HCT116 (cell line): ENCODE measurements around the gene IFI16. TPM values are rescaled to one million over a fixed set of nuclear protein-coding genes. Genes with fewer than 3 reads are reported as not detected.

Source experiments
- ATAC-seq: fragments of 200-7000 bp; cut with Tn5 transposase; 2 replicates; pipeline ENCODE4 v1.9.1; 2020; ENCODE audit warnings: mild to moderate bottlenecking, moderate library complexity
- BruUV-seq: library from RNA; stranded (reverse); fragments of 400-500 nt; replicated peaks from 2 replicates; lab custom pipeline; 2021; lab: Mats Ljungman, UMichigan
- CTCF ChIA-PET: fragments of 300-600 bp; sonication (Branson Sonifier 250); formaldehyde crosslinking; loops from one replicate; lab custom pipeline; 2021; ENCODE audit warnings: antibody characterized with exemption; lab: Charles Lee
- POLR2A ChIA-PET: fragments of 300-600, 350-600 bp; sonication (Branson Sonifier 250); formaldehyde crosslinking; loops from one replicate; lab custom pipeline; 2021; ENCODE audit warnings: antibody characterized with exemption; lab: Charles Lee
- RAD21 ChIA-PET, 2 experiments: fragments of 300-600 bp; sonication (Branson Sonifier 250); formaldehyde crosslinking; loops; one replicate each; lab custom pipeline; 2023; ENCODE audit warnings: low total read pairs in 2 of 2; ENCODE audit not compliant: uncharacterized antibody in 2 of 2, unreplicated experiment in 2 of 2, low non-redundant PET in 1 of 2; lab: Charles Lee
- DNase-seq: peaks from one replicate; pipeline ENCODE4 v3.0.0-alpha.2; 2010; ENCODE audit warnings: low read depth, low spot score
- H2AFZ ChIP-seq: fragments of 200-600 bp; shearing (Covaris generic), sonication (generic); 2 replicates; pipeline ENCODE4 v1.6.1; 2017; ENCODE audit warnings: low read depth, mixed run types, mixed read lengths, antibody characterized with exemption, low read length; ENCODE audit not compliant: poor library complexity, severe bottlenecking
- H3K27ac ChIP-seq: 2 replicates; pipeline ENCODE4 v1.5.1; 2012; ENCODE audit warnings: low read depth, low read length
- H3K27me3 ChIP-seq: fragments of 200-600 bp; sonication (generic); 2 replicates; pipeline ENCODE4 v1.6.1; 2016; ENCODE audit warnings: mixed run types, low read length, mixed read lengths; ENCODE audit not compliant: insufficient read depth
- H3K36me3 ChIP-seq, 2 experiments: fragments of 200-500 bp in 1 of 2; fragments of 200-600 bp in 1 of 2; sonication (Bioruptor generic) in 1 of 2; sonication (generic) in 1 of 2; 2 replicates each; pipeline versions ENCODE4 v1.5.1 to v1.6.1; 2014 to 2016; ENCODE audit warnings: low read length in 2 of 2, inconsistent platforms in 1 of 2, mixed read lengths in 1 of 2, mixed run types in 1 of 2; ENCODE audit not compliant: insufficient read depth in 2 of 2, control insufficient read depth in 1 of 2
- H3K4me1 ChIP-seq, 2 experiments: fragments of 200-600 bp in 1 of 2; sonication (generic) in 1 of 2; 2 replicates each; pipeline versions ENCODE4 v1.5.1 to v1.6.1; 2012 to 2017; ENCODE audit warnings: low read length in 2 of 2, inconsistent platforms in 1 of 2, mild to moderate bottlenecking in 1 of 2, mixed read lengths in 1 of 2, mixed run types in 1 of 2, moderate library complexity in 1 of 2; ENCODE audit not compliant: insufficient read depth in 2 of 2, control insufficient read depth in 1 of 2
- H3K4me2 ChIP-seq: fragments of 200-600 bp; sonication (generic); 2 replicates; pipeline ENCODE4 v1.6.1; 2017; ENCODE audit warnings: mixed run types, low read length, mixed read lengths
- H3K4me3 ChIP-seq, 2 experiments: fragments of 200-600 bp in 1 of 2; sonication (generic) in 1 of 2; replicated peaks in 1 of 2; 2 replicates each; pipeline ENCODE4 v1.5.1; 2011 to 2016; ENCODE audit warnings: low read length in 2 of 2, control low read depth in 1 of 2, low read depth in 1 of 2, mild to moderate bottlenecking in 1 of 2, mixed read lengths in 1 of 2, mixed run types in 1 of 2
- H3K79me2 ChIP-seq: fragments of 200-600 bp; sonication (generic); 2 replicates; pipeline ENCODE4 v1.6.1; 2017; ENCODE audit warnings: mild to moderate bottlenecking, mixed run types, low read length, moderate library complexity, mixed read lengths; ENCODE audit not compliant: insufficient read depth
- H3K9ac ChIP-seq: fragments of 200-600 bp; sonication (generic); 2 replicates; pipeline ENCODE4 v1.6.1; 2016; ENCODE audit warnings: low read length, mixed read lengths
- H3K9me2 ChIP-seq: fragments of 200-600 bp; sonication (generic), shearing (Covaris generic); 2 replicates; pipeline ENCODE4 v1.6.1; 2017; ENCODE audit warnings: mixed run types, mild to moderate bottlenecking, moderate library complexity; ENCODE audit not compliant: insufficient read depth
- H3K9me3 ChIP-seq, 2 experiments: fragments of 200-500 bp in 1 of 2; fragments of 200-600 bp in 1 of 2; sonication (Bioruptor generic) in 1 of 2; sonication (generic) in 1 of 2; 2 replicates each; pipeline ENCODE4 v1.6.1; 2014 to 2017; ENCODE audit warnings: low read length in 2 of 2, mixed read lengths in 2 of 2, inconsistent platforms in 1 of 2, low read depth in 1 of 2, mild to moderate bottlenecking in 1 of 2, mixed run types in 1 of 2, moderate library complexity in 1 of 2; ENCODE audit not compliant: control insufficient read depth in 1 of 2, insufficient read depth in 1 of 2
- H4K20me1 ChIP-seq: fragments of 200-600 bp; sonication (generic), shearing (Covaris generic); 2 replicates; pipeline ENCODE4 v1.6.1; 2017; ENCODE audit warnings: mixed run types, mild to moderate bottlenecking, moderate library complexity; ENCODE audit not compliant: insufficient read depth
- CBX3 ChIP-seq: IDR thresholded peaks from 2 replicates; pipeline ENCODE4 v1.6.1; 2012; ENCODE audit warnings: low read depth
- CEBPB ChIP-seq: IDR thresholded peaks from 2 replicates; pipeline ENCODE4 v1.6.1; 2012; ENCODE audit warnings: low read depth
- EZH2 ChIP-seq: fragments of 200-600 bp; sonication (generic); IDR thresholded peaks from 2 replicates; pipeline ENCODE4 v1.6.1; 2017; ENCODE audit warnings: antibody characterized with exemption, mixed run types
- FOSL1 ChIP-seq: IDR thresholded peaks from 2 replicates; pipeline ENCODE4 v1.6.1; 2012; ENCODE audit warnings: low read depth
- POLR2A ChIP-seq: IDR thresholded peaks from 2 replicates; pipeline ENCODE4 v1.7.0; 2011; ENCODE audit warnings: borderline replicate concordance; ENCODE audit not compliant: insufficient read depth, insufficient read length; ENCODE audit errors: extremely low read depth
- POLR2AphosphoS5 ChIP-seq: IDR thresholded peaks from 2 replicates; pipeline ENCODE4 v1.6.1; 2011; ENCODE audit warnings: mild to moderate bottlenecking, low read depth, low read length, moderate library complexity
- SIN3A ChIP-seq: IDR thresholded peaks from 2 replicates; pipeline ENCODE4 v1.6.1; 2012; ENCODE audit warnings: low read depth
- SP1 ChIP-seq: IDR thresholded peaks from 2 replicates; pipeline ENCODE4 v1.6.1; 2012; ENCODE audit warnings: low read depth
- SRF ChIP-seq: IDR thresholded peaks from 2 replicates; pipeline ENCODE4 v1.6.1; 2012; ENCODE audit warnings: low read depth
- YY1 ChIP-seq: IDR thresholded peaks from 2 replicates; pipeline ENCODE4 v1.6.1; 2011; ENCODE audit warnings: low read length, low read depth, moderate library complexity, mild to moderate bottlenecking; ENCODE audit not compliant: insufficient replicate concordance; ENCODE audit errors: extremely low read depth
- ZBTB33 ChIP-seq: IDR thresholded peaks from 2 replicates; pipeline ENCODE4 v1.6.1; 2011; ENCODE audit warnings: mild to moderate bottlenecking, low read length, moderate library complexity; ENCODE audit not compliant: insufficient replicate concordance; ENCODE audit errors: extremely low read depth
- intact Hi-C: fragments of 100-400 bp; cut with micrococcal nuclease; formaldehyde crosslinking; loops from 2 replicates; pipeline ENCODE4 v1.10.0; 2022
- total RNA-seq: library from RNA; stranded (reverse); gene quantifications from one replicate; pipeline ENCODE4 v1.2.1, GENCODE V29; 2021; ENCODE audit not compliant: unreplicated experiment
- TF ChIP-seq, protein P1 (sequence below), 3 experiments: fragments of 200-600 bp in 1 of 3; sonication (generic) in 1 of 3; IDR thresholded peaks in 2 of 3; conservative IDR thresholded peaks in 1 of 3; 2 replicates each; pipeline ENCODE4 v1.5.1; 2012 to 2017; ENCODE audit warnings: low read depth in 2 of 3, low read length in 2 of 3, antibody characterized with exemption in 1 of 3, borderline replicate concordance in 1 of 3, control low read depth in 1 of 3, mild to moderate bottlenecking in 1 of 3, mixed read lengths in 1 of 3, mixed run types in 1 of 3, moderate library complexity in 1 of 3; ENCODE audit not compliant: insufficient read depth in 1 of 3
- TF ChIP-seq, protein P2 (sequence below): IDR thresholded peaks from 2 replicates; pipeline ENCODE4 v1.6.1; 2012

IFI16 gene
- total RNA-seq, 1 experiment from 2014 or later: 1.6 TPM

GRCh38 chr1:159091607-159092031 is 81.9 kb downstream of the IFI16 start:
- Histone ChIP-seq H3K79me2 (no peaks in the 10 kb centered on the region), H3K9me2 (no peaks in the 10 kb centered on the region), H3K36me3 (no peaks in the 10 kb centered on the region), H3K9ac (no peak overlapping the region), H3K27me3 (0 out of 2 replicates have a peak, but pooled peaks cover 3% of the 10 kb centered on the region), H2AFZ (no peak overlapping the region), H3K4me1 (no peaks in the 10 kb centered on the region), H3K27ac (no peak overlapping the region), H3K4me2 (no peak overlapping the region), H3K9me3 (no peaks in the 10 kb centered on the region), H3K4me3 (no peak overlapping the region), H4K20me1 (no peaks in the 10 kb centered on the region)
- RAD21 ChIA-PET: no interaction called here
- POLR2A ChIA-PET: no interaction called here
- intact Hi-C loops: no loop called here
- BruUV-seq: no TSS peak
- ATAC-seq: no peak
- TF ChIP-seq EZH2 (no peak), YY1 (no peak), SIN3A (no peak), SRF (no peak), CBX3 (no peak), POLR2A (no peak), ZBTB33 (no peak), FOSL1 (no peak), POLR2AphosphoS5 (no peak), SP1 (no peak), CEBPB (no peak)
- TF ChIP-seq, protein P1, sequence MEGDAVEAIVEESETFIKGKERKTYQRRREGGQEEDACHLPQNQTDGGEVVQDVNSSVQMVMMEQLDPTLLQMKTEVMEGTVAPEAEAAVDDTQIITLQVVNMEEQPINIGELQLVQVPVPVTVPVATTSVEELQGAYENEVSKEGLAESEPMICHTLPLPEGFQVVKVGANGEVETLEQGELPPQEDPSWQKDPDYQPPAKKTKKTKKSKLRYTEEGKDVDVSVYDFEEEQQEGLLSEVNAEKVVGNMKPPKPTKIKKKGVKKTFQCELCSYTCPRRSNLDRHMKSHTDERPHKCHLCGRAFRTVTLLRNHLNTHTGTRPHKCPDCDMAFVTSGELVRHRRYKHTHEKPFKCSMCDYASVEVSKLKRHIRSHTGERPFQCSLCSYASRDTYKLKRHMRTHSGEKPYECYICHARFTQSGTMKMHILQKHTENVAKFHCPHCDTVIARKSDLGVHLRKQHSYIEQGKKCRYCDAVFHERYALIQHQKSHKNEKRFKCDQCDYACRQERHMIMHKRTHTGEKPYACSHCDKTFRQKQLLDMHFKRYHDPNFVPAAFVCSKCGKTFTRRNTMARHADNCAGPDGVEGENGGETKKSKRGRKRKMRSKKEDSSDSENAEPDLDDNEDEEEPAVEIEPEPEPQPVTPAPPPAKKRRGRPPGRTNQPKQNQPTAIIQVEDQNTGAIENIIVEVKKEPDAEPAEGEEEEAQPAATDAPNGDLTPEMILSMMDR (IDR thresholded peaks at IDR 0.05 in 2 of 3, conservative IDR thresholded peaks at IDR 0.05 in 1 of 3; ENCODE audit: borderline replicate concordance in 1 of 3, insufficient read depth in 1 of 3, low read depth in 2 of 3, low read length in 2 of 3): no peak
- TF ChIP-seq, protein P2, sequence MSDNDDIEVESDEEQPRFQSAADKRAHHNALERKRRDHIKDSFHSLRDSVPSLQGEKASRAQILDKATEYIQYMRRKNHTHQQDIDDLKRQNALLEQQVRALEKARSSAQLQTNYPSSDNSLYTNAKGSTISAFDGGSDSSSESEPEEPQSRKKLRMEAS: no peak
- DNase-seq: no peak
- CTCF ChIA-PET: no interaction called here
